HG02678 (cell line): ENCODE data around the gene GTSE1.
"Not testable (repeated sequence)": the region's sequence is repeated elsewhere in the genome, so short reads cannot be mapped to it uniquely, and the experiment has no call there.

Source experiments
- ATAC-seq: cut with Tn5 transposase; IDR thresholded peaks from one replicate; pipeline ENCODE4 v1.9.1; 2021; ENCODE audit warnings: mild to moderate bottlenecking, moderate library complexity; ENCODE audit not compliant: unreplicated experiment

The GTSE1 gene, protein sequence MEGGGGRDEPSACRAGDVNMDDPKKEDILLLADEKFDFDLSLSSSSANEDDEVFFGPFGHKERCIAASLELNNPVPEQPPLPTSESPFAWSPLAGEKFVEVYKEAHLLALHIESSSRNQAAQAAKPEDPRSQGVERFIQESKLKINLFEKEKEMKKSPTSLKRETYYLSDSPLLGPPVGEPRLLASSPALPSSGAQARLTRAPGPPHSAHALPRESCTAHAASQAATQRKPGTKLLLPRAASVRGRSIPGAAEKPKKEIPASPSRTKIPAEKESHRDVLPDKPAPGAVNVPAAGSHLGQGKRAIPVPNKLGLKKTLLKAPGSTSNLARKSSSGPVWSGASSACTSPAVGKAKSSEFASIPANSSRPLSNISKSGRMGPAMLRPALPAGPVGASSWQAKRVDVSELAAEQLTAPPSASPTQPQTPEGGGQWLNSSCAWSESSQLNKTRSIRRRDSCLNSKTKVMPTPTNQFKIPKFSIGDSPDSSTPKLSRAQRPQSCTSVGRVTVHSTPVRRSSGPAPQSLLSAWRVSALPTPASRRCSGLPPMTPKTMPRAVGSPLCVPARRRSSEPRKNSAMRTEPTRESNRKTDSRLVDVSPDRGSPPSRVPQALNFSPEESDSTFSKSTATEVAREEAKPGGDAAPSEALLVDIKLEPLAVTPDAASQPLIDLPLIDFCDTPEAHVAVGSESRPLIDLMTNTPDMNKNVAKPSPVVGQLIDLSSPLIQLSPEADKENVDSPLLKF

DNA sequence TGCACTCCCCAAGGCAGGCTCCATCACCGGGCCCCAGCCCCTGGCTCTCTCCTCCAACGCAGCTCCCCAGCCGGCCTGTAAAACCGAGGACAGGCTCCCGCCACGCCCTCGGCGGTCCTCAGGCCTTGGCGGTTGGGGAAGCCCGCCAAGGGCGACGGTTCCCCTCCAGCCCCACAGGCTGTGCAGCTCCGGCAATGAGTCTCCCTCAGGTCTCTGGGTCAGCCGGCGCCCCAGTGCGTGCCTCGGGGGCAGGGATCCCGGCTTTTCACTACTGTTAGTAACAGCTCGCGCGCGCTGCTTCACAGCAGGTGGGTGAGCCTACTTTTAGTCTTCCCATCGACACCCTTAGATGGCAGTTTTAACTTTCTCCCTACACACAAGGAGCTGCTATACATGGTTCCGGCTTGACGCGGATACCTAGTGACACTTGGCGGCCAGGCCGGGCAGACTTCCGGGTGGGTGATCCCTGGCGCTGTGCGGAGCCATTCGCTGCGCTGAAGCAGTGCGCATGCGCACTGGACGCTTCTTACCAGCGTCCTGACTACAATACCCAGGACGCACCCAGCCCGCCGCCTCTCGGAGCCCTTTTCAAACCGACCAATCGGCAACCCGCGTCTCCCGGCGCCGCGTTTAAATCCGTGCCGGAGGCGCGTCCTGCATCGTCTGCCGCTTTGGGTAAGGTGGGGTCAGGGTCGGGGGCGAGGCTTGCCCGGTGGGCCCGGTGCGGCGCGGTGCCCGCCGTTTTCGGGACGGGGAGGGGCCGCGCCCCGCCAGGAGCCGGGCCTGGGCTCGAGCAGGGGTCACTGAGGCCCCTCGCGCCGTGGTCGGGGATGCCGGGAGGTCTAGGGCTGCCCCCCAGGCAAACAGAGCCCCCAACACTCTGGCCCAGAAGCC lies at the start of gene GTSE1:
GTSE1 (plus strand) TSS at position 614 of the 894 bp plus-strand sequence. CDS start 531 bp downstream, outside the sequence.
- ATAC-seq: peak; percentile 92

DNA sequence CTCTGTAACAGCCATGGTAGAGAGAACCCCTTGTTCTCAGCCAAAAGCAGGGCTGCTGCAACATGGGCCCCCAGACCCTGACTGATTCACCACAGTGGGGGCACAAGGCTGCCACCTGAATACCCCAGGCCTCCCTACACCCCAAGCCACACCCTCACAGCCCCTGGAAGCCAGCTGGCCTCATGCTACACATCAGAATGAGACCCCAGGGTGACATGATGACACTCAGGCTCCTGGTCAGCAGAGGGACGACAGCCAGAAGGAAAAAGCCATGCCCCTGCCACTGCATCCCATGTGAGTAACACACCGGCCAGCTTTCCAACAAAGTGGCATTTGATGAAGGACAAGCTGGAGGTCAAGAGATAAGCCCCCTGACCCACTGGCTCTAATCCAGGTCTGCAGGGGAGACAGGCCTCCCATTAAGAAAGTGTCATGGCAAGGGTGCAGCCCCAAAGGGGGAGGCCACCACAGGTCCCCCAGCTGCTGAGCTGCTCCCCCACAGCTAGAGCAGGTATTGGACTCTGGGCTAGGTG lies 49.2 kb upstream of the GTSE1 start:
- no peak for ATAC-seq

DNA sequence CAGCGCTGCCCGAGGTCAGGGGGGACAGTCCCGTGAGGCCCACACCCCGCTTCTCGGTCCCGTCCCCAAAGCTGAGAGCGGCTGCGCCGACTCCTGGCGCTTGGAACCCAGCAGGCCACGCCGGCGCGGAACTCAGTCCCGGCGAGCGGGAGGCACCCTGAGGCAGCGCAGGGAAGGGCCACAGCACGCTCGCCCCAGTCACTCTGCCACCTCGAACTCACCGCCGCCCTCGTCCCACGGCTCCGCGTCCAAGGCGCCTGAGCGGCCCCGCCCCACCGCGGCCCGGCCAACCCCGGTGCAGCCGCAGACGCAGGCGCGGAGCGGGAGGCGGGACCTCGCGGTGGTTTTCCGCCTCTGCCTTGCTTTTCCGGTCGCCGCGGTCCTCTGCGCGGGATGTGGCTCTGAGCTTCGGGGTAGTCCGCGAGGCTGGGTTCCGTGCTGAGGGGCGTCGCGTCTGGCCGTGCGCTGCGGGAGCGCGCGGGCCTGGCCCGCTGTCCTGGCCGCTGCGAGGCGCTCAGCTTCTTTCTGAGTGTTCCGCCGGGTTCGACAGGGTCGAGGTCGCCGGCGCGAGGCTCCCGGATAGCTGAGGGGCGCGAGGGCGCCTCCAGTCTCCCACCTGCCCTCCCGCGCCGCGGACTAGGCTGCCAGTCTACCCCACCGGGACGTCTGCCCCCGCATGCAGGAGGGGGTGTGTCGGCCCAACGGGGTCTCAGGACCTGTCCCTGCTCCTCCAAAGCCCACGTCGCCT lies 46.5 kb upstream of the GTSE1 start, which contains the start of gene CDPF1:
CDPF1 (minus strand) TSS at position 259 of the 748 bp plus-strand sequence. CDS start 2,009 bp downstream, outside the sequence.
- peak; percentile 86 for ATAC-seq

DNA sequence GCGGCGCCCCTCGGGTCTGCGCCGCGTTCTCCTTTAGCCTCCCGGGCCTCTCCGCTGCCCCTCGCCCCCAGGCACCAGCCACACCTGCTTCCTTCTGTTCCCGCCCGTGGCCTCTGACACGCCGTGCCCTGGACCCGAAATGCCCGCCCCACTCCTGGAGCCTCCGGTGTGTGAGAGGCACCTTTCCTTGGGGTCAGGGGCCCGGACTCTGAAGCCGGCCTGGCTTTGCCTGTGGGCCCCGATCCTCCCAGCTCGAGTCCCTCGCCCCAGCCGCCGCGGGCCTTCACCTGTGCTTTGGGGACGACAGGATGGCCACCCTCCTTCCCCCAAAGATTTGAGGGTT lies 45.9 kb upstream of the GTSE1 start:
- peak; percentile 7 for ATAC-seq

DNA sequence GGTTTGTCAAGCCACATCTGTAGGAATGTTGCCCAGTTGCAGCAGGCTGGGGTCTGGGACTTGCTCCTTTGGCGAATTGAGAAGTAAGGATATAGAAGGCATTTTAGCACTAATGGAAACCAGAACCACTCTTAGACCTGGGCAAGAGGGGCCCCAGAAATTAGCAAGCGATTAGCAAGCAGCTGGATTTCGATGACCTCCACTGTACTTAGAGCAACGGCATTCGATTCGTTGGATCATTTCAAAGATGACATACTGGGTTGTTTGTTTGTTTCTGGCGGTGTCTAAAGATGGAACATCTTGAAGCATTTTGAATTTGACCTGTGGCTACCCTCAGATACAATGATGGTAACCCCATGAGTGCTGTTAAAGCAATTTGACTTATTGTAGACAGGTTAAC lies 45.4 kb upstream of the GTSE1 start:
- ATAC-seq: no peak

DNA sequence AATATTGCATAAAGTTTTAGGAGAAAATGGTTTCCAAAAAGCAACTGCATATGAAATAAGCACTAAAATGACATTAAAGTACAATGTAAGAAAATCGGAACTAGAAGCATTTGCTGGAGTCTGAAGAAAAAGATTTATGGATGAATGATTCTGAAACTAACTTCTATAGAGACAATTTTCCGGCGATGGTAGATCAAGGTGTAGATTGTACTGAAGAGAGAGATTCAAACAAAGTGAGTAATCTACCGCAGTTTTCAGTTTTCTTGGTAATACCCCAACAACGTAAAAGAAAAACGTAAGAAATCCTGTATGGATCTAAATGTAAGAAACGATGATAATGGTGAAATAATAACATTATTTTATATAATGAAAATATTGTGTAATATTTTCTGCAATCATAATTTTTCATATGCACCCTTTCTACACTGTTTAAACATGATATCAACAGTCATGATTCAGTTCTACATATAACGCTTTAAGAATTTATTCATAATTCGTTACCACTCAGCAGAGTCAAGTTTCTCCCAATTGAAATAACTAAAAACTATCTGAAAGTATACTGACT lies 44.8 kb upstream of the GTSE1 start:
- ATAC-seq: no peak

DNA sequence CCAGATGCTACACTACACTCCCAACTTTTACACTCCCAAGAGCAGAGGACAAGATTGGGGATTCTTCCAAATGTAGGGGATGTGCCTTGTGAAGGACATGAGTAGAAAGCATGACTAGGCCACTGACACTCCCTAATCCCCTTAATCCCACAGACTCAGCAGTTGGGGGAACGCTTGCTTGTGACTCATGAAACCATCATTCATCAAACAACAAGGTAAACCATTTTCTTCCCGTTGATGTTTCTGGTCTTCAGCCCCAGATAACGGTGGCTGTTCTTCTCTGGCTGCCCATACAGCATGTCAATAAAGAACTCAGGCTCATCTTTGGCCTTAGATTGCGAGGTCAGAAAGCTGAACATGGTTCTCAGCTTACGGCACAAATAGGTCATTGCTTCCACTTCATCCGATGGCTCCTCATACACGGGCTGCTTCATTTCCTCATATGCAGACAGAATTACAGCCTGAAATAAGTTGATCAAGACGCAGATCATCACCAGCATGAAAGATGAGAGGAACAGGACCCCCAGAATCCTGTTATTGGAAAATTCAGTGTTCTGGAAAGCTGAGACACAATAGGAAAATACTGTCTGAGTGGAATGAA lies 40.2 kb upstream of the GTSE1 start:
- ATAC-seq: no peak

DNA sequence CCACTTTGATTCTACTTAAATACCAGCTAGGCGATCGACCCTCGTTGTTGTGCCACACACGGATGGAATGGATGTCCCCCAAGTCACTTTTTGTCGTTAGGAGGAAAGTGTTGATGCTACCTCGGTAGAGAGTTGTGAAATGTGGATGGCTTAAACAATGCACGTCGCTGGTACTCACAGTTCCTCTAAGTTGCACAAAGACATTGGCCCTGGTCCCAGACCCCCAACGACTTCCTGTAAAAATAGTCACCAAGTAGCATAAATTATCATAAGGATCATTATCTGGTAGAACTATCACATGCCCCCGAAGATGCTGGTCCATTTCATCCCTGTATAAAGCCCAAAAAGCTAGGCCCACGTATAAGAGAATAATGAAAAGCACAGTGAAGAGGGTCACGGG lies 37.3 kb upstream of the GTSE1 start:
- no peak for ATAC-seq

DNA sequence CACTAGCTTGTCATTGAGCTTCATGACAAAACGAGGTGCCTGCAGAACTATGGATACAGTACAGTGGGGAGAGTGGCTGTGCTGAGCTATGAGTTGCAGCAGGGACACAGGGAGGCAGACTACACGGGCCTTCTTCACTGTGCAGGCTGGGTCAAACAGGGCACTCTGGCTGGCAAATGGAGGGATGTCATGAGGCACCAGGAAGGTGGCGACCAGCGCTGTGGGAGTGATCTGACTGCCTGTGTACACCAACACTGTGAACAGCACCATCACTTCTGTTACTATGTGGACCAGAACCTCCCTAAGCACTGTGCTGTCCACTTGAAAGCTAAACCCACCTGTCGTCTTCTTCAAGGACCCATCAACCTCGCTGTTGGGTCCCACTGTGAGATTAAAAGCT lies 36.6 kb upstream of the GTSE1 start:
- no peak for ATAC-seq

DNA sequence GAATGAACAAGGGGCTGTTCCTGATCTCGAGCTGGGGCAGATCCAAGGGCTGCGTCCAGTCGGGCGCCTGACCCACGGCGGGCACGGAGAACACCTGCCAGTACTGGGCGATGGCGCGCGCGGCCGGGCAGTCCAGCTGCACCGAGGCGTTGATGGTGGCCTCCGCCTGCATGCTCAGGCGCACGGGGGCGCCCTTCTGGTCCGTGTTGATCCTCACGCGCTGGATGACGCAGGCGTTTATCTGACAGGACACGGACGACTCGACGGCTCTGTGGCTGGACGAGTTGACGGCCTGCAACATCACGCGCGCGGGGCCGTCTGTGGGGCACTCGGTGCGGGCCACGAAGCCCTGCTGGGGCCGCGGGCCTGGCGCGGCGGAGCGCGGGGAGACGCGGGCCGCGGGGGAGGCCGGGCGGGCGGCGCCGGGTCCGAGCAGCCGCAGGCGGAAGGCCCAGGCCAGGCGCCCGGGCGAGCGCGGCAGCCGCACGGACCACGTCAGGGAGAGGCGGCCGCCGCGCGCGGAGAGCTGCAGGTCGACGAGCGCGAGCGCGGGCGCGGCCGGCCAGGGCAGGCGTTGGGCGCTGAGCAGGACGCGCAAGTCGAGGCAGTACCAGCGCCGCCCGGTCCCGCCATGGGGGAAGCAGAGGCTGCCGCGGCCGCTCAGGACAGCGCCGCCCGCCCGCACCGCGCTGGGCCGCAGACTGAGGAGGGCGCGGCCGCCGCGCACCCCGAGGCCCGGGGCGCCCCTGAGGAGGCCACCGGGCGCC lies 34.0 kb upstream of the GTSE1 start:
- no peak for ATAC-seq

DNA sequence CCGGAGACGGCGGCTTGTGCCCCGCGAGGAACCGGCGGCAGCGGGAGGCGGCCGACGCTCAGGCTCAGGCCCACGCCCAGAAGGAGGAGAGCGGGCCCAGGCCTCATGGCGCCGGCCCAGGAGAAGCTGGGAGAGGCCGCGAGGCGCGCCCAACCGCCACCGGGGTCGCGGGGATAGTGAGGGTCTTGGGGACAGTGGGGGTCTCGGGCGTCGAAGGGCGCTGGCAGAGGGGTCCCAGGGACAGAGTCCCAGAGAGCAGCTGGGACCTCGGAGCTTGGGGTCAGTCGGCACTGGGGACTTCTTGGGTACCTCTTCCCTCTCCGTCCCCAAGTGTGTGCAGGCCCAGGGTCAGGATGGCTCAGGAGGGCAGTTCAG lies 33.5 kb upstream of the GTSE1 start, which contains the start of gene PKDREJ:
PKDREJ (minus strand) TSS at position 128 of the 375 bp plus-strand sequence; CDS start at position 107, 21 bp downstream.
- ATAC-seq: no peak

DNA sequence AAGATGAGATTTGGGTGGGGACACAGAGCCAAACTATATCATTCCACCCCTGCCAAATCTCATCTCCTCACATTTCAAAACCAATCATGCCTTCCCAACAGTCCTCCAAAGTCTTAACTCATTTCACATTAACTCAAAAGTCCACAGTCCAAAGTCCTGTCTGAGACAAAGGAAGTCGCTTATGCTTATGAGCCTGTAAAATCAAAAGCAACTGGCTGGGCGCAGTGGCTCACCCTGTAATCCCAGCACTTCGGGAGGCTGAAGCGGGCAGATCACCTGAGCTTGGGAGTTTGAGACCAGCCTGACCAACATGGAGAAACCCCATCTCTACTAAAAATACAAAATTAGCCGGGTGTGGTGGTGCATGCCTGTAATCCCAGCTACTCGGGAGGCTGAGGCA lies 32.1 kb upstream of the GTSE1 start:
- not testable (repeated sequence) for ATAC-seq

DNA sequence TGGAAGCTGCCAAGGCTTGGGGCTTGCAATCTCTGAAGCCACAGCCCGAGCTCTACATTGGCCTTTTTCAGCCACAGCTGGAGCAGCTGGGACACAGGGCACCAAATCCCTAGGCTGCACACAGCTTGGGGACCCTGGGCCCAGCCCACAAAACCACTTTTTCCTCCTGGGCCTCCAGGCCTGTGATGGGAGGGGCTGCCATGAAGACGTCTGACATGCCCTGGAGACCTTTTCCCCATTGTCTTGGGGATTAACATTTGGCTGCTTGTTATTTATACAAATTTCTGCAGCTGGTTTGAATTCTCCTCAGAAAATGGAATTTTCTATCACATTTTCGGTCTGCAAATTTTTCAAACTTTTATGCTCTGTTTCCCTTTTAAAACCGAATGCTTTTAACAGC lies 31.0 kb upstream of the GTSE1 start:
- not testable (repeated sequence) for ATAC-seq

DNA sequence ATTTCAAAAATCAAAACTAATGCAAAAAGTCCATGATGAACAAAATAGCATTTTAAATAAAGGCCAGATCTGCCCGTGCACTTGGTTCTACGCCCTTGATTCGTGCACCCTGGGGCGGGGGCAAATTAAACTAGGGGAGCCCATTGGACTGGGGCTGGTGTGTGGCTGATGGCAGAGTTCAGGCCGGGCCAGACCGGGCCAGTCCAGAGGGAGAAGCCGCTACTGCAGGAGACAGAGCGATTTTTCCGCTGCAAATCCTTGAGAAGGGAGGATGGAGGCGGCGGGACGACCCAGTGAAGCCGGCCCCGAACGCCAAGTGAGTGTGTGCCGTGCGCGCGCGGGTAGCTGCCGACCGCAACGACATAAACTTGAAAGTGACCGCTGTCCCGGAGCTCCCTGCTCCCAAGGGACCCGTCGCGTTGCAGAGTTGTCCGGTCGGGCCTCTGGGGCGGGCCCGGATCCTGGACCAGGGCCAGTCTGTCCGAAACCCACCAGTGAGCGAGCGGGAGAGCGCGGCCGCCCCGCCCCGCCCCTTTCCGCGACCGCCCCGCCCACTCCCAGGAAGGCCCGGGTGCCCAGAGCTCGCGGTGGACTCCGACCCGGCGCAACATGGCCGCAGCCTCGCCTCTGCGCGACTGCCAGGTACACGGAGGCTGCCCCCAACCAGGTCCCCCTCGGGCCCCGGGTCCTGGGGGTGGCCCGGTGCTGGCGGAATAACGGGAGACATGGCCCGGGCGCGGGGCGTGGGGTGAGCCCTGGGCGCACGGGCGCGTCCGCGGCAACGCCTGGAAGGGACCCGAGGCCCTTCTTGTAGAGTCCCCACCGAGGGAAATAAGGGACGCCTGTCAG lies 29.0 kb upstream of the GTSE1 start, which contains the start of gene TTC38:
TTC38 (plus strand) TSS at position 578 of the 849 bp plus-strand sequence; CDS start at position 610, 32 bp downstream.
- peak; percentile 88 for ATAC-seq

DNA sequence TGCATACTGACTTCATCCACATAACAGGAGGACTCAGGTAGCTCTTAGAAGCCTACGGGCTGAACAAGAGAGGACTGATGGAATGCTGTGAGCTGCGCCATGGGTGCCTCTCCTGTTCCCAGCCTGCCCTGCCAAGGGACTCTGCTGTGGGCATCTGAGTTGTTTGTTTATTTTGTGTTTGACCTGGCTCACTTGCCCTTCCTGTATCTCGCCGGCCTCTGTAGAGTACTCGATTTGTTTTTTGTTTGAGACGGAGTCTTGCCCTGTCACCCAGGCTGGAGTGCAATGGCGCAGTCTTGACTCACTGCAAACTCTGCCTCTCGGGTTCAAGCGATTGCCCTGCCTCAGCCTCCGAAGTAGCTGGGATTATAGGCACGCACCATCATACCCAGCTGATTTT lies 27.1 kb upstream of the GTSE1 start:
- ATAC-seq: no peak

DNA sequence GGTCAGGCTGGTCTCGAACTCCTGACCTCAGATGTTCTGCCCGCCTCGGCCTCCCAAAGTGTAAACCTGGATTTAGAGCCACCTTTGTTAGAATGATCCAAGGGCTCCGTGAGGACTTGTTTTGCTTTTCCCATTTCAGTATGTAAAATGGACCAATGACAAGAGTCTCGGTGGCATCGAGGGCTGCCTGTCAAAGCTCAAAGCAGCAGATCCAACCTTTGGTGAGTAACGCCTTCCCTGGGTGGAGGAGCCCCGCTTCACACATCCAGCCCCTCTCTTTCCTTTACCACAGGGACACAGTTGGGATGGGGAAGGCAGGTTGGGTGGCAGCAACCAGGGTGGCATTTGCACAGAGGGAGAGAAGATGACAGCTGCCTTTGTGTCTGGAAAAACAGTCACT lies 24.5 kb upstream of the GTSE1 start:
- no peak for ATAC-seq

DNA sequence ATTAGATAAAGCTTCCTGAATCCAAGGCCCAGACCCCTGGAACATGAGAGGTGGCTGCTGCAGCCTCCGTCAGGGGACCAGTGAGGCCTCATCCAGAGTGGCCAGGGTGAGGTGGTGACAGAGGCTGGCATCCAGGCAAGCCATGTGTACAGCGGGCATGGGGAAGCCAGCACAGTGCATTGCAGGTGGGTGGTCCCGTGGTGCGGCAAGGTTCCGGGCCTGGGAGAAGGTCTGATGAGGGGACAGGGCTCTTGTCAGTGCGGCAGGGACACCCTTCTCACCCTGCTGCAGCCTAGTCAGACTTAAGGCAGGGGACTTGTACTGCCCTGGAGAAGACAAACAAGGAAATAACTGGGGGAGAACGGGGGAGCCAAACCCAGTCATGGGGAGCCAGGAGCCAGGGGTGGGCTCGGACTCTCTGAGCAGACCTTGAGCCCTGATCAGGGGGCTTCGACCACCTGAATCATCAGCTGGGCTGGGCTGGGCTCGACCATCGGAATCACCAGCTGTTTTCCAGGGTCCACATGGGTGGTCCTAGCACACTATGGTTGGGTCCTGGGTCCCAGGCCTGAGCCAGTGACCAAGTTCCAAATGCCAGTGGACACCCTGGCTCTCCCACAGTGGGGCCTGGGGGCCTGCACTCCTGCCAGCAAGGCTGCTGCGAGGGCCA lies 23.8 kb upstream of the GTSE1 start:
- ATAC-seq: no peak
